HG03432 (cell line): ENCODE results near the gene OR1N1.
"Not testable (repeated sequence)": the region's sequence is repeated elsewhere in the genome, so short reads cannot be mapped to it uniquely, and the experiment has no call there.

ENCODE experiments used
- ATAC-seq: cut with Tn5 transposase; IDR thresholded peaks from one replicate; pipeline ENCODE4 v1.9.1; 2021; ENCODE audit warnings: mild to moderate bottlenecking, moderate library complexity; ENCODE audit not compliant: unreplicated experiment

OR1N1 gene, protein sequence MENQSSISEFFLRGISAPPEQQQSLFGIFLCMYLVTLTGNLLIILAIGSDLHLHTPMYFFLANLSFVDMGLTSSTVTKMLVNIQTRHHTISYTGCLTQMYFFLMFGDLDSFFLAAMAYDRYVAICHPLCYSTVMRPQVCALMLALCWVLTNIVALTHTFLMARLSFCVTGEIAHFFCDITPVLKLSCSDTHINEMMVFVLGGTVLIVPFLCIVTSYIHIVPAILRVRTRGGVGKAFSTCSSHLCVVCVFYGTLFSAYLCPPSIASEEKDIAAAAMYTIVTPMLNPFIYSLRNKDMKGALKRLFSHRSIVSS

GRCh38 chr9:122527193-122527592, at the start of gene OR1N1:
Gene OR1N1, minus strand, starts transcription at chr9:122527293. Its CDS starts 0 bp downstream, at chr9:122527293.
- no peak for ATAC-seq

- ATAC-seq: no peak
Measured at GRCh38 chr9:122572456-122572855, 45.4 kb upstream of the OR1N1 start.

DNA sequence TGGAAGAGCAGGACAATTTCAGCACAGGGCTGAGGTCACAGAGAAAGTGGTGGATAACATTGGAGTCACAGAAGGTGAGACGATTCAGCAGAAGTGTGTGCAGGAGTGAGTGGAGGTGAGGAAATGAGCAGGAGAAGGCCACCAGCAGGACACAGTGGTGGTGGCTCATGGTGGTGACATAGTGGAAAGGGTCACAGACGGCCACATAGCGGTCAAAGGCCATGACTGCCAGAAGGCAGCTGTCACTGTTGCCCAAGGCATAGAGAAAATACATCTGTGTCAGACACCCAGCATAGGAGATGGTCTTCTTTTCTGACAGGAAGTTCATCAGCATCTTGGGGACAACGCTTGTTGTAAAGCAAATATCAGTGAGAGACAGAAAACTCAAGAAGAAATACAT, 40.8 kb upstream of the OR1N1 start:
- ATAC-seq: no peak

DNA sequence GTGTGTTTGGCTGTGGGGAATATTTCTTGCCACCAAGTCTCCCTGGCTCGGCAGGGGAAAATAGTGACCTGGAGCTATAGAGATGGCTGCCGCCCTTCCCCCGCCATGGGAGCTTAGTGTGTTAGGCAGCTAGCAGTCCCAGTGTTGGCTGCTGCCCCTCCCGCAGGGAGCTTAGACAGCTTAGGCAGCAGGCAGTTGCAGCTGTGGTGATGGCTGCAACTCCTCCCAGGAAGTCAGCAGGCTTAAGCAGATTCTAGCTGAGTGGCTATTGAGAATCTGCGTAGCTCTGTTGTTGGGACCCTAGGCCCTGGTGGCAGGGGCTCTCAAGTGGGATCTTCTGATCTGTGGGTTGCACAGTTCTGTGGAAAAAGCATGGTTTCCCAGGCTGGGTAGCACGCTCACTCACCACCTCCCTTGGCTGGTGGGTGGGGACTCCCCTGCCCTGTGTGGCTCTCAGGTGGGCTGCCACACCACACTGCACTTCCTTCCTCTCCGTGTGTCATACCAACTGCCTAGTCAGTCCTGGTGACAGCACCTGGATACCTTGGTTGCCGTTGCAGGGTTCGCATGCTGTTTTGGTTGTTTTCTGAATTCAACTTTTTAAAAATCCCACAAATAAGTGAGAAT, 35.2 kb upstream of the OR1N1 start:
- no peak for ATAC-seq

GRCh38 chr9:122561446-122561845, 34.4 kb upstream of the OR1N1 start:
- no peak for ATAC-seq

DNA sequence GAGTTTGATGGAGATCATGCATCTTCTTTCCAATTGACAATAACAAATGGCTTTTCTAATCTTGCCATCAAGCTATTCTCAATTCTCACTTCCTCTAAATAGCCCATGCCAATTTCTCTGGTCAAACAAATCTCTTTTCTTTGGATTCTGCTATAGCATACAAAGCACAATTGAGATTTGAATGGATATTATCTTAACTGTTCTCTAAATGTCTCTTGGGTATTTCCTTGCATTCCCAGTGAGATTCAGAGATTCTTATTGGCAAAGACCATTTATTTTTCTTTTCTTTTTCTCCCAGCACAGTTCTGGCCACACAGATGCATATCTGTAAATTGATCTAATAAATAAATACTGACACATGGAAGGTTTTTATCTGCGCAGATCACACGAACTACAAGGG, 25.7 kb upstream of the OR1N1 start, which contains the start of gene OR1N2:
OR1N2 (plus strand) TSS at position 301 of the 400 bp plus-strand sequence. CDS start 100 bp downstream, outside the sequence.
- no peak for ATAC-seq

- no peak for ATAC-seq
Measured at GRCh38 chr9:122551371-122551770, 24.3 kb upstream of the OR1N1 start.

DNA sequence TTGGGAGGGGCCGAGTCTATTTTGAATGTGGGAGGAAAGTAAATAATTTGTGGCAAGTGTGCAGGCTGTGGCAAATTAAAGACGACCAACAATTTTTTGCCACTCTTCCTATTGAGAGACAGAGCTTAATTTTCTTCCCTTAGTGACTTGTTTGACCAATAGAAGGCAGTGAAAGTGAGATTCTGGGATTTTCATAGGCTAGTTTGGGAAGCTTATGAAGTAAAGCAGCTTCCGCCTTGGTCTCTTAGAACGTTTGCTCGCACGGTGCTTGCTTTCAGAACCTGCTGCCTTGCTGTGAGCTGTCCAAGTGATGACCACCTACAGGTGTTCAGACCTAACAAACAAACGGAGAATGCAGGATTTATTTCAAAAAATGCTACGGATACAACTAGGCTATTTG, 19.1 kb upstream of the OR1N1 start:
- no peak for ATAC-seq

GRCh38 chr9:122538757-122539156, 11.7 kb upstream of the OR1N1 start:
- no peak for ATAC-seq

DNA sequence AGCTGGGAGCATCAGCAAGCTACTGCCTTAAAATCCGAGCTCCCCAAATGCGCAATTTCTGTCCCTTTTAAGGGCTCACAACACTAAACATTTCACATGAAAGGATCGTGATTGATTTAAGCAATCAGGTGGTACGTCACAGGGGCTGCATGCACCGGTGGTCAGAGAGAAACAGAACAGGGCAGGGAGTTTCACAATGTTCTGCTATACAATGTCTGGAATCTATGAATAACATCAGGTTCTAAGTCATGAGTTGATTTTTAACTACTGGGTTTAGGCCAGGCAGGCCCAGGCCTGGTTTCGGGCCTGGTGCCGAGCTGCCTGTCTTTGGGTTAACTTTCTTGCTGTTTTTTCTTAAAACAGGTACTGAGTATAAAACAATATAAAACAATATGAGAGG, 10.0 kb upstream of the OR1N1 start:
- ATAC-seq: not testable (repeated sequence)

- no peak for ATAC-seq
Measured at GRCh38 chr9:122536134-122536533, 9.0 kb upstream of the OR1N1 start.

- not testable (repeated sequence) for ATAC-seq
Measured at GRCh38 chr9:122531157-122531556, 4.1 kb upstream of the OR1N1 start.

DNA sequence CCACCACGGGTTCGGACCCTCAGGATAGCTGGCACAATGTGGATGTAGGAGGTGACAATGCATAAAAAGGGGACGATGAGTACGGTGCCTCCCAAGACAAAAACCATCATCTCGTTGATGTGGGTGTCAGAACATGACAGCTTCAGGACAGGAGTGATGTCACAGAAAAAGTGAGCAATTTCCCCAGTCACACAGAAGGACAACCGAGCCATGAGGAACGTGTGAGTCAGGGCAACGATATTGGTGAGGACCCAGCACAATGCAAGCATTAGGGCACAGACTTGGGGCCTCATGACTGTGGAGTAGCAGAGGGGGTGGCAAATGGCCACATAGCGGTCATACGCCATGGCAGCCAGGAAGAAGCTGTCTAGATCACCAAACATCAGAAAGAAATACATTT, 491 bp downstream of the OR1N1 start:
- no peak for ATAC-seq

DNA sequence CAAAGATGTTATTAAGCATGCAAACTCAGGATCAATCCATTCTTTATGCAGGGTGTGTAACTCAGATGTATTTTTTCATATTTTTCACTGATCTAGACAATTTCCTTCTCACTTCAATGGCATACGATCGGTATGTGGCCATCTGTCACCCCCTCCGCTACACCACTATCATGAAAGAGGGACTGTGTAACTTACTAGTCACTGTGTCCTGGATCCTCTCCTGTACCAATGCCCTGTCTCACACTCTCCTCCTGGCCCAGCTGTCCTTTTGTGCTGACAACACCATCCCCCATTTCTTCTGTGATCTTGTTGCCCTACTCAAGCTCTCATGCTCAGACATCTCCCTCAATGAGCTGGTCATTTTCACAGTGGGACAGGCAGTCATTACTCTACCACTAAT, 7.7 kb downstream of the OR1N1 start:
- no peak for ATAC-seq

DNA sequence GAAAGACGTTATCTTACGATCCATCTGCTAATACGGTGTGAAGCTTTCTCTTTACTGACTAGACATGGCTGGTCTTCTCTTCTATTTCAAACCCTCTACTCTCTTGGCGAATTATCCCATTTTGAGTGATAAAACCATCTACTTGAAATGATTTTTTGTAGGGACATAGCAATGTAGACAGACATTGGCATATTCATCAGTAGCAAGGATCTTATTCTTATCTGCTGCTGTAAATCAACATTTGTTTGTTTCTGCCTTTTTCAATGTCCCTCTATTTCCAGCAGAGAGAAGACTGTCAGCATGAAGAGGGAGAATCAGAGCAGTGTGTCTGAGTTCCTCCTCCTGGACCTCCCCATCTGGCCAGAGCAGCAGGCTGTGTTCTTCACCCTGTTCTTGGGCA, 8.3 kb downstream of the OR1N1 start, which contains the start of gene OR1J4:
OR1J4 (plus strand) TSS at position 301 of the 400 bp plus-strand sequence; CDS start at position 301, 0 bp downstream.
- no peak for ATAC-seq

GRCh38 chr9:122518226-122518625, 8.9 kb downstream of the OR1N1 start:
- no peak for ATAC-seq

- no peak for ATAC-seq
Measured at GRCh38 chr9:122510502-122510901, 16.6 kb downstream of the OR1N1 start, which contains the start of gene OR1J2. Gene OR1J2, plus strand, starts transcription at chr9:122510802. Its CDS starts 0 bp downstream, at chr9:122510802.

DNA sequence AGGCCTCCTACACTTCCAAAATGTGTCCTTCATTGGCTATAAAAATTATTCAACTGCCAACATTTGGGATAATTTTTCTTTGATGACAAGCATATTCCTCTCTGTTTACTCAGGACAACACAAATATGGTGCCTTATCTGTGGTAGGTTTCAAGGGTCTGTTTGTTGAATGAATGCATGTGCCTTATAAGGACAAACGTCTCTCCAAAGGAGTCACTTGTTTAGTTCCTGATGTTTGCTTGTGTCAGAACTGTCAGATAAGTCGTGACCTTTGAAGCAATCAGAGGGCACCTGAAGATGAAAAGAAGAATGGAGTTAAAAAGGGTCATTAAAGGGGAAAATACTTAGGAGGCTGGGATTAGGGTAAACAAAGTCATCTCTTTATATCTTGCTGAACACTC, 20.1 kb downstream of the OR1N1 start:
- no peak for ATAC-seq

- no peak for ATAC-seq
Measured at GRCh38 chr9:122498883-122499288, 28.2 kb downstream of the OR1N1 start.

GRCh38 chr9:122479062-122479461, 48.0 kb downstream of the OR1N1 start:
- no peak for ATAC-seq

- ATAC-seq: no peak
Measured at GRCh38 chr9:122477826-122478225, 49.3 kb downstream of the OR1N1 start, which contains the start of gene OR1J1. Gene OR1J1, minus strand, starts transcription at chr9:122477926. Its CDS starts 0 bp downstream, at chr9:122477926.

- ATAC-seq: no peak
Measured at GRCh38 chr9:122477346-122477745, 49.7 kb downstream of the OR1N1 start.
